ENCODE data around the gene IKZF2.
A peak's percentile ranks its signal among the peaks of the same experiment; 100 is the strongest.

The IKZF2 gene

GRCh38 chr2:213175673-213176247 lies 24.3 kb upstream of the IKZF2 start:
- H2AFZ ChIP-seq (ENCODE audit: low read length): 0 out of 2 replicates have a peak overlapping the region, but pooled peaks have one; percentile 13
- no peaks in the 10 kb centered on the region for H3K9me2 ChIP-seq (replicated peaks; ENCODE audit: low read depth, low read length)
- H3K9ac ChIP-seq (ENCODE audit: low read depth, low read length, poor library complexity, severe bottlenecking): no peak overlapping the region
- TF ChIP-seq CTCF (conservative IDR thresholded peaks at IDR 0.05; ENCODE audit: low read length) (no peak), EZH2phosphoT487 (IDR thresholded peaks at IDR 0.05; ENCODE audit: borderline replicate concordance) (no peak)
- no peaks in the 10 kb centered on the region for H3K79me2 ChIP-seq (ENCODE audit: insufficient read depth, low read length)
- H3K36me3 ChIP-seq (ENCODE audit: insufficient read depth, low read length): no peaks in the 10 kb centered on the region
- H3F3A ChIP-seq (ENCODE audit: low read depth): no peaks in the 10 kb centered on the region
- H3K27me3 ChIP-seq (ENCODE audit: insufficient read depth, low read length, poor library complexity, severe bottlenecking): no peaks in the 10 kb centered on the region
- peaks cover 6% of the 10 kb centered on the region for H3K4me1 ChIP-seq (ENCODE audit: insufficient read depth, low read length, poor library complexity, severe bottlenecking)
- no peak overlapping the region for H3K4me2 ChIP-seq (ENCODE audit: low read depth, low read length, poor library complexity, severe bottlenecking)
- H4K20me1 ChIP-seq (ENCODE audit: insufficient read depth, low read length, poor library complexity, severe bottlenecking): no peaks in the 10 kb centered on the region
- no peak overlapping the region for H3K4me3 ChIP-seq (ENCODE audit: low read length, poor library complexity, severe bottlenecking)
- H3K9me3 ChIP-seq (ENCODE audit: insufficient read depth, low read depth, low read length): no peaks in the 10 kb centered on the region

GRCh38 chr2:213172641-213173040 lies 21.2 kb upstream of the IKZF2 start:
- Histone ChIP-seq H3F3A (ENCODE audit: low read depth) (no peaks in the 10 kb centered on the region), H3K4me3 (ENCODE audit: low read length, poor library complexity, severe bottlenecking) (no peak overlapping the region), H4K20me1 (ENCODE audit: insufficient read depth, low read length, poor library complexity, severe bottlenecking) (no peaks in the 10 kb centered on the region), H3K4me2 (ENCODE audit: low read depth, low read length, poor library complexity, severe bottlenecking) (no peak overlapping the region), H3K27me3 (ENCODE audit: insufficient read depth, low read length, poor library complexity, severe bottlenecking) (no peaks in the 10 kb centered on the region), H3K9ac (ENCODE audit: low read depth, low read length, poor library complexity, severe bottlenecking) (no peak overlapping the region), H3K4me1 (ENCODE audit: insufficient read depth, low read length, poor library complexity, severe bottlenecking) (peaks cover 8% of the 10 kb centered on the region), H2AFZ (ENCODE audit: low read length) (peak overlapping the region; percentile 20), H3K79me2 (ENCODE audit: insufficient read depth, low read length) (no peaks in the 10 kb centered on the region), H3K9me2 (replicated peaks; ENCODE audit: low read depth, low read length) (no peaks in the 10 kb centered on the region), H3K36me3 (ENCODE audit: insufficient read depth, low read length) (no peaks in the 10 kb centered on the region), H3K9me3 (ENCODE audit: insufficient read depth, low read depth, low read length) (no peaks in the 10 kb centered on the region)
- no peak for TF ChIP-seq EZH2phosphoT487 (IDR thresholded peaks at IDR 0.05; ENCODE audit: borderline replicate concordance)
- no peak for TF ChIP-seq CTCF (conservative IDR thresholded peaks at IDR 0.05; ENCODE audit: low read length)

GRCh38 chr2:213171147-213171546 lies 19.7 kb upstream of the IKZF2 start:
- Histone ChIP-seq H3K4me2 (ENCODE audit: low read depth, low read length, poor library complexity, severe bottlenecking) (no peak overlapping the region), H3K9me2 (replicated peaks; ENCODE audit: low read depth, low read length) (no peaks in the 10 kb centered on the region), H3F3A (ENCODE audit: low read depth) (no peaks in the 10 kb centered on the region), H2AFZ (ENCODE audit: low read length) (no peak overlapping the region), H3K4me3 (ENCODE audit: low read length, poor library complexity, severe bottlenecking) (no peak overlapping the region), H3K79me2 (ENCODE audit: insufficient read depth, low read length) (no peaks in the 10 kb centered on the region), H4K20me1 (ENCODE audit: insufficient read depth, low read length, poor library complexity, severe bottlenecking) (no peaks in the 10 kb centered on the region), H3K27me3 (ENCODE audit: insufficient read depth, low read length, poor library complexity, severe bottlenecking) (no peaks in the 10 kb centered on the region), H3K9me3 (ENCODE audit: insufficient read depth, low read depth, low read length) (no peaks in the 10 kb centered on the region), H3K9ac (ENCODE audit: low read depth, low read length, poor library complexity, severe bottlenecking) (no peak overlapping the region), H3K4me1 (ENCODE audit: insufficient read depth, low read length, poor library complexity, severe bottlenecking) (peaks cover 12% of the 10 kb centered on the region), H3K36me3 (ENCODE audit: insufficient read depth, low read length) (no peaks in the 10 kb centered on the region)
- no peak for TF ChIP-seq EZH2phosphoT487 (IDR thresholded peaks at IDR 0.05; ENCODE audit: borderline replicate concordance)
- TF ChIP-seq CTCF (conservative IDR thresholded peaks at IDR 0.05; ENCODE audit: low read length): no peak
